Osteoblast (primary cell): ENCODE results near the gene ZDHHC11. TPM values are rescaled to one million over a fixed set of nuclear protein-coding genes. Genes with fewer than 3 reads are reported as not detected.

Source experiments
- DNase-seq: peaks from one replicate; pipeline ENCODE4 v3.0.0; 2011; ENCODE audit warnings: low spot score, mixed read lengths; ENCODE audit not compliant: insufficient read length; ENCODE audit errors: missing footprints
- H2AFZ ChIP-seq: 2 replicates; pipeline ENCODE4 v1.6.0; 2011; ENCODE audit warnings: mild to moderate bottlenecking, low read length
- H3K27ac ChIP-seq: 2 replicates; pipeline ENCODE4 v1.5.1; 2011; ENCODE audit warnings: mild to moderate bottlenecking, low read depth, low read length, moderate library complexity
- H3K27me3 ChIP-seq: 2 replicates; pipeline ENCODE4 v1.6.0; 2012; ENCODE audit warnings: mild to moderate bottlenecking, control low read depth, inconsistent platforms, low read length, moderate library complexity; ENCODE audit not compliant: insufficient read depth
- H3K36me3 ChIP-seq: 2 replicates; pipeline ENCODE4 v1.5.1; 2011; ENCODE audit warnings: mild to moderate bottlenecking, low read length, control low read depth, moderate library complexity; ENCODE audit not compliant: insufficient read depth
- H3K4me1 ChIP-seq: 2 replicates; pipeline ENCODE4 v1.5.1; 2011; ENCODE audit warnings: mild to moderate bottlenecking, low read length, control low read depth, moderate library complexity; ENCODE audit not compliant: insufficient read depth
- H3K4me2 ChIP-seq: 2 replicates; pipeline ENCODE4 v1.6.0; 2011; ENCODE audit warnings: mild to moderate bottlenecking, low read length; ENCODE audit not compliant: insufficient read depth
- H3K4me3 ChIP-seq: fragments of 200-600 bp; sonication (generic); 3 replicates; pipeline ENCODE4 v1.5.1; 2012; ENCODE audit warnings: mild to moderate bottlenecking, low read length, inconsistent platforms; ENCODE audit not compliant: insufficient read depth
- H3K79me2 ChIP-seq: 2 replicates; pipeline ENCODE4 v1.6.0; 2012; ENCODE audit warnings: mild to moderate bottlenecking, low read length, control low read depth, inconsistent platforms; ENCODE audit not compliant: insufficient read depth
- H3K9me3 ChIP-seq: 2 replicates; pipeline ENCODE4 v1.5.1; 2011; ENCODE audit warnings: low read depth, low read length, control low read depth
- H4K20me1 ChIP-seq: 2 replicates; pipeline ENCODE4 v1.6.0; 2012; ENCODE audit warnings: mild to moderate bottlenecking, low read length, control low read depth; ENCODE audit not compliant: insufficient read depth
- CTCF ChIP-seq: IDR thresholded peaks from 2 replicates; pipeline ENCODE4 v1.5.1; 2011; ENCODE audit warnings: mild to moderate bottlenecking, low read depth, low read length, moderate library complexity; ENCODE audit errors: extremely low read depth
- total RNA-seq: library from RNA; depleted of rRNA; stranded (reverse); fragments of >200 nt; gene quantifications from 2 replicates; pipeline ENCODE4 v1.2.3, GENCODE V29; 2012

The ZDHHC11 gene
- total RNA-seq, 1 donor = 1.8 TPM

GRCh38 chr5:887947-888637 is 37.3 kb upstream of the ZDHHC11 start:
- Histone ChIP-seq H3K27me3 (no peaks in the 10 kb centered on the region), H3K9me3 (no peaks in the 10 kb centered on the region), H3K79me2 (peaks cover 89% of the 10 kb centered on the region), H3K36me3 (peaks cover 75% of the 10 kb centered on the region), H2AFZ (no peak overlapping the region), H4K20me1 (peaks cover 31% of the 10 kb centered on the region), H3K4me2 (peak overlapping the region; percentile 23), H3K4me1 (peaks cover 19% of the 10 kb centered on the region), H3K4me3 (no peak overlapping the region), H3K27ac (peak overlapping the region; percentile 40)
- TF ChIP-seq CTCF = no peak
- peak; percentile 96 for DNase-seq

- no peak overlapping the region for H3K4me3 ChIP-seq
- H3K27me3 ChIP-seq = no peaks in the 10 kb centered on the region
- peaks cover 82% of the 10 kb centered on the region for H3K36me3 ChIP-seq
- peaks cover 91% of the 10 kb centered on the region for H3K79me2 ChIP-seq
- TF ChIP-seq CTCF = no peak
- DNase-seq = peak; percentile 70
- no peak overlapping the region for H3K4me2 ChIP-seq
- no peak overlapping the region for H3K27ac ChIP-seq
- peaks cover 16% of the 10 kb centered on the region for H3K4me1 ChIP-seq
- H3K9me3 ChIP-seq = no peaks in the 10 kb centered on the region
- peaks cover 44% of the 10 kb centered on the region for H4K20me1 ChIP-seq
- no peak overlapping the region for H2AFZ ChIP-seq
Observed at GRCh38 chr5:886716-887325, 36.0 kb upstream of the ZDHHC11 start.

GRCh38 chr5:886036-886435 is 35.2 kb upstream of the ZDHHC11 start:
- peak; percentile 67 for DNase-seq
- Histone ChIP-seq H3K27me3 (no peaks in the 10 kb centered on the region), H3K4me1 (peaks cover 8% of the 10 kb centered on the region), H2AFZ (no peak overlapping the region), H3K9me3 (no peaks in the 10 kb centered on the region), H4K20me1 (peaks cover 44% of the 10 kb centered on the region), H3K4me2 (no peak overlapping the region), H3K79me2 (peaks cover 91% of the 10 kb centered on the region), H3K36me3 (peaks cover 89% of the 10 kb centered on the region), H3K4me3 (no peak overlapping the region), H3K27ac (no peak overlapping the region)
- TF ChIP-seq CTCF = no peak

- H3K9me3 ChIP-seq = no peaks in the 10 kb centered on the region
- no peaks in the 10 kb centered on the region for H3K27me3 ChIP-seq
- no peak overlapping the region for H3K27ac ChIP-seq
- TF ChIP-seq CTCF = no peak
- H3K4me2 ChIP-seq = no peak overlapping the region
- no peak overlapping the region for H2AFZ ChIP-seq
- H3K36me3 ChIP-seq = peaks cover 93% of the 10 kb centered on the region
- no peak for DNase-seq
- peaks cover 6% of the 10 kb centered on the region for H3K4me1 ChIP-seq
- H3K79me2 ChIP-seq = peaks cover 89% of the 10 kb centered on the region
- no peak overlapping the region for H3K4me3 ChIP-seq
- peaks cover 44% of the 10 kb centered on the region for H4K20me1 ChIP-seq
Observed at GRCh38 chr5:885529-885928, 34.7 kb upstream of the ZDHHC11 start.
